Stimulated activated CD8-positive, alpha-beta memory T cell treated with anti-CD3 and anti-CD28 coated beads, Interleukin-15, amount 100 ng/mL, for 1 hour (primary cell): Measurements from ENCODE around the gene LPAR2.
"Not testable (repeated sequence)": the region's sequence is repeated elsewhere in the genome, so short reads cannot be mapped to it uniquely, and the experiment has no call there.

ENCODE experiments used
- DNase-seq: peaks from one replicate; pipeline ENCODE4 v3.0.0-alpha.2; 2020; ENCODE audit warnings: low read depth

The LPAR2 gene

GRCh38 chr19:19627621-19628500 lies at the start of gene LPAR2:
Gene LPAR2 (minus strand): TSS chr19:19628220. CDS start chr19:19627275, 945 bp downstream.
- peak; percentile 53 for DNase-seq

GRCh38 chr19:19677579-19677978 lies 49.6 kb upstream of the LPAR2 start:
- DNase-seq, result no peak

- DNase-seq, result no peak
These were observed 46.3 kb upstream of the LPAR2 start for GRCh38 chr19:19674315-19674714.

DNA sequence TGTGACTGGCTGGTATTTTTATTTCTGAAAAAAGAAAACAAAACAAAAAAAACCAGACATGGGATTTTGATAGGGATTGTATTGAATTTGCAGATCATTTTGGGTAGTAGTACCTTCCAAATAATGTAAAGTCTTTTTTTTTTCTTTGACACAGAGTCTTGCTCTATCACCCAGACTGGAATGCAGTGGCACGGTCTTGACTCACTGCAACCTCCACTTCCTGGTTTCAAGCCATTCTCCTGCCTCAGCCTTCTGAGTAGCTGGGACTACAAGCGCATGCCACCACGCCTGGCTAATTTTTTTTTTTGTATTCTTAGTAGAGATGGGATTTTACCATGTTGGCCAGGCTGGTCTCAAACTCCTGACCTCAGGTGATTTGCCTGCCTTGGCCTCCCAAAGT lies 44.8 kb upstream of the LPAR2 start:
- no peak for DNase-seq

GRCh38 chr19:19670070-19670551 lies 42.1 kb upstream of the LPAR2 start:
- no peak for DNase-seq

- DNase-seq, result peak; percentile 87
These were observed 40.4 kb upstream of the LPAR2 start, which contains the start of gene ZNF101 for GRCh38 chr19:19668230-19669012. Gene ZNF101 (plus strand): TSS chr19:19668839. CDS start chr19:19668964, 125 bp downstream.

DNA sequence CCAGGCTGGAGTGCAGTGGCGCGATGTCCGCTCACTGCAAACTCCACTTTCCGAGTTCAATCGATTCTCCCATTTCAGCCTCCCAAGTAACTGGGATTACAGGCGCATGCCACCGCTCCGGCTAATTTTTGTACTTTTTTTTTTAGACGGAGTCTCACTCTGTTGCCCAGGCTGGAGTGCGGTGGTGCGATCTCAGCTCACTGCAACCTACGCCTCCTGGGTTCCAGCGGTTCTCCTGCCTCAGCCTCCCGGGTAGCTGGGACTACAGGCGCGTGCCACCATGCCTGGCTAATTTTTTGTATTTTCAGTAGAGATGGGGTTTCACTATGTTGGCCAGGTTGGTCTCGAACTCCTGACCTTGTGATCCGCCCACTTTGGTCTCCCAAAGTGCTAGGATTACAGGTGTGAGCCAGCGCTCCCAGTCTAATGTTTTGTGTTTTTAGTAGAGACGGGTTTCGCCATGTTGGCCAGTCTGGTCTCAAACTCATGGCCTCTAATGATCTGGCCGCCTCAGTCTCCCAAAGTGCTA lies 37.5 kb upstream of the LPAR2 start:
- not testable (repeated sequence) for DNase-seq

- peak; percentile 86 for DNase-seq
These were observed 35.5 kb upstream of the LPAR2 start, which contains the start of gene ATP13A1 for GRCh38 chr19:19663256-19664120. Gene ATP13A1 (minus strand): TSS chr19:19663676. CDS start chr19:19663666, 10 bp downstream.

GRCh38 chr19:19662871-19663255 lies 34.8 kb upstream of the LPAR2 start:
- no peak for DNase-seq

DNA sequence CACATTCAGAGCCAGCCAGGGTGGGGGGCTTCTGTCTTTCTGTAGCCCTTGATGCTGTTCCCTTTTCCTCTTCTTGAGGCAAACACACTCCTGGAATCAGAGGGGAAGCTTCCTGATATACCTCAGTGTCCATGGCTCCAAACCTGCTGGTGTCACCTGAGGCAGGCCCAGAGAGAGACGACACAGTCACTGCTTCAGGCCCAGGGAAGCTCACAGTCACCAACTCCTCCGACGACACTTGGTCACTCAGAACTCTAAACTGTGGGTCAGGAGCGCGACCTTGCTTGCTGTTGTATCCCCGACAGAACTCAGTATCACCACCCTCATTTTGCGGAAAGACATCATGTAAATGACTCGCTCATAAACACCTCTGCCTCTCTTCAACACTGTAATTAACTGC lies 34.3 kb upstream of the LPAR2 start:
- no peak for DNase-seq

DNA sequence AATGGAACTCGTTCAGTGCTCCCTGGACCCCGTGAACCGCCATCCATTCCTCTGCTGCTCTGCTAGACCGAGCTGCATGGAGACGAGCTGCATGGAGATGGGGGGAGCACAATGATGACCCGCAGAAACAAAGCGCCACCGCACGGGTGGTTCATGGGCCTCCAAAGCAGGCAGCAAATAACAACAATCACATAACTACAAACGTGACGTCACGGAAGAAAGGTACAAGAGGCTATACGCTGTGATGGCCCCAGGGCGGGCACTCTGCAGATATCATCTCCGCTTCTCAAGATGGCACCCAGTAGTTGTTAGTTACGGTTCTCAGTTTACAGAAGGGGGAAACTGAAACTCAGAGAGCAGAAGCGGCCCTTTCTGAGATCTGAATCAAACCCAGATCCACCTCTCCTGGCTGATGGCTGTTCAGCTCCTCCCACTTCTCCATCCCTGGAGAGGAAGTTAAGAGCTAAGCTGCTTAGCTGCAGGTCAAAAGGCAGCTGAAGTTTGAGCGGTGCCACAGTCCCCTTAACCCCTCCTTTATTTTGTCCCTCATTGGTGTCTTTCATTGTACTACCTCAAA lies 33.7 kb upstream of the LPAR2 start:
- DNase-seq, result no peak

GRCh38 chr19:19661141-19661674 lies 33.2 kb upstream of the LPAR2 start:
- no peak for DNase-seq

- DNase-seq, result no peak
These were observed 31.7 kb upstream of the LPAR2 start for GRCh38 chr19:19659646-19660245.

DNA sequence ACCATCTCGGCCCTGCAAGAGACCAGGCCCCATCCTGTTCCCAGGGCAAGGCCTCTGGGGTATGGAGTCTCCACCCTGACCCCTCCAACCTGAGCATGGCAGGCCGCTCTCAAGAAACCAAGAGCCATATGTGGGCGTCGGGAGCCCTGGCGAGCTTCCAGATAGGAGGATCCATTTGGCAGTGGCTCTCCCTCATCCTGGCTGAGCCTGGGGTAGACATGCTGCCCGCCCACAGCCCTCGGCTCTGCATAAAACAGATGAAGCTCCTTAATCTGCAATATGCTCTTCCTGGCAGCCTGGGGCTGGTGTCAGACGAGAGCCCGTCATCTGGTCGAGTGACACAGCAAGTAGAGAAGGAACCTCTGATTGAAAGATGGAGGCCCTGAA lies 29.4 kb upstream of the LPAR2 start:
- DNase-seq, result no peak

DNA sequence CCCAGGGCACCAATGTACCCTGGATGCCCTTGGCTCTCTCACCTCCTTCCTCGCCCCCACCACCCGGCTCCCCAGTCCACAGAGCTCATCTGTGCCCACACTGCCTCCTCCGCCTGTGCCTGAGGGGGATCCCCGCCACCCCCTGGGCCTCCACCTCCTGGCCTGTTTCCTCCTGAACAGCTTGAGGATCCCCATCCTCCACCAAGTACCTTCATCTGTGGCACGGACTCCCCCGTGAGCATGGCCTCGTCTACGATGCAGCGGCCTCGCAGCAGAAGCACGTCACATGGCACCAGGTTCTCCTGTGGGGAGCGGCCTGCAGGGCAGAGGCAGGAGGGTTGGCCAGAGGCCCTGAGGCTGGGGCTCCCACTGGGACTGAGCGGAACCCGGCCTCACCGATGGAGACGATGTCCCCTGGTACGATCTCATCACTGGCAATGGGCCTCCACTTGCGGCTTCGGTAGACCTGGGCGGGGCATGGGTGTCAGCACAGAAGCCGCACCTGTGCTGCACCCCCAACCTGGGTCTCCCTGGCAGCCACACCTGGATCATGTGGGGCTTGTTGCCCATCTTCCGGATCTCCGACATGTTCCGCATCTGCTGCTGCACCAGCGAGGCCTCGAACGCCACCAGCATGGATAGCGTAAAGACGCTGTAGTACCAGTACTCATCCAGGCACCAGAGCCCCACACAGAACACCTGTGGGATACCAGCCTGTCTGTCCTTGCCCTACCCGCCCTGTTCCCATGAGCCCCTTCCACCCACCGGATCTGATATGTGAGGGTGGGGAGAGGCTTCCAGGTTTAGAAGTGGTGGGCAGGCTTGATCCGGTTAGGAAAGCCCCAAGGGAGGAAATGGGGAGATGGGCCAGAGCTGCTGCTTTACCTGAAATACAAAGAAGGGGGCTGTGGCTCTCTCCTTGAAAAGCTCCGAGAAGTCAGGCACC lies 28.7 kb upstream of the LPAR2 start:
- no peak for DNase-seq

DNA sequence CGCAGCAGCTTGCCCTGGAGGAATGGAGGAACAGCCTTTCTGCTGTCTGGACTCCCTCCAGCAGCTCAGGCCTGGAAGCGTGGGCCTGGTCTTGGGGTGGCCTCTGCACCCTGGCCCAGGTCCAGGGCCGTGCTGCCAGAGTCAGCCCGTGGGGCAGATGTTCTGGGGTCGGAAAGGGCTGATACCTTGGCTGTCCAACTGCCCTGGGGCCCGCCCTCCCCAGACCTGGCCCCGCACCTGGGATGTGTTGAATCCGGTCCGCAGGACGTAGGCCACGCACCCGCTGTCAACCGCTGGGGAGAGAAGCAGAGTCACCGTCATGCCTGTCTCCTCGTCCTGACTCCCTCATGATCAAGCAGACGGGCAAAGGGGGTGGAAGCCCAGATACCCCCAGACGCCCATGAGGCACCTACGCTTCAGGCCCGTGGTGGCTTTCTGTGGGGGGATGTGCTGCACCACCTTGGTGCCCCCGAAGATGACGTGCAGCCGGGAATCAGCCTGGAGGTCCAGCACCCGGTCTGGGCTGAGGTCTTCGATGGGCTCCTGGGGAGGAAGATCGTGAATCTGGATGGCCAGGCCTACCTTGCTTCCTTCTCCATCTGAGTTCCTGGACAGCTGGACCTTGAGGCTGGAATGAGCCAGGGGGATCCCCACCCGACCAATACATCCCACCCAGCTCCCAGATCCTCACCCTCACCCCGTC lies 27.8 kb upstream of the LPAR2 start:
- DNase-seq, result no peak

- DNase-seq, result no peak
These were observed 27.1 kb upstream of the LPAR2 start for GRCh38 chr19:19655051-19655594.

DNA sequence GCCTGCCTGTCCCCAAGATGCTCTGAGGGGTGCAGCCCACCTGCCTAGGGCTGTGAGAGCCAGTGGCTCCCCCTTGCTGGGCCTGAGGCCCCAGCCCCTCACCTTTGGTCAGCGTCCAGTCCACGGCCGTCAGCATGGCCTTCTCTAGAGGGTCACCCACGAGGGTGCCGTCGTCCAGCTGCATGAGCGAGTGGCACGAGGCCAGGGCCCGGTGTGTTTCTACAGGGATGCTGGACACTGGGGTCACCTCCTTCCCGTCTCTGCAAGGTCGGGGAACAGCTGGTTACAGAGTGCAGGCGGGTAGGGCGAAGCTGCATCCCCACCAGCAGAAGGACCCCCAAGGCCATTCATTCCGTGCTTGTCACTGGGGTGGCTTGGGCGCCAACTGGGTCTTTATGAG lies 26.4 kb upstream of the LPAR2 start:
- DNase-seq, result no peak
